H1 (cell line): ENCODE measurements around the gene HSCB. TPM values are rescaled to one million over a fixed set of nuclear protein-coding genes. Genes with fewer than 3 reads are reported as not detected.

Experiments used
- ASH2L ChIP-seq: fragments of 200-600, 300-600 bp; sonication (generic); IDR thresholded peaks from one replicate; pipeline ENCODE4 v1.7.1; 2017; ENCODE audit warnings: low read length
- BACH1 ChIP-seq: IDR thresholded peaks from 2 replicates; pipeline ENCODE4 v1.6.1; 2012; ENCODE audit warnings: low read length, improper control_type of control experiment
- BCL11A ChIP-seq, 2 experiments: IDR thresholded peaks; one replicate each; pipeline ENCODE4 v1.6.1; 2011; ENCODE audit warnings: low read depth in 2 of 2, low read length in 2 of 2, mild to moderate bottlenecking in 2 of 2
- CEBPB ChIP-seq: IDR thresholded peaks from 2 replicates; pipeline ENCODE4 v1.6.1; 2012; ENCODE audit warnings: low read depth, low read length
- CHD1 ChIP-seq: IDR thresholded peaks from 2 replicates; pipeline ENCODE4 v1.6.1; 2012; ENCODE audit warnings: low read depth, low read length, improper control_type of control experiment
- GABPA ChIP-seq: IDR thresholded peaks from 2 replicates; pipeline ENCODE4 v1.6.1; 2011; ENCODE audit warnings: mild to moderate bottlenecking, low read length, moderate library complexity, borderline replicate concordance; ENCODE audit not compliant: insufficient read depth
- KDM1A ChIP-seq: fragments of 200-600, 300-600 bp; sonication (generic); IDR thresholded peaks from 2 replicates; pipeline ENCODE4 v1.7.1; 2016; ENCODE audit warnings: mild to moderate bottlenecking, low read length, borderline replicate concordance
- KDM4A ChIP-seq: IDR thresholded peaks from one replicate; pipeline ENCODE4 v1.7.1; 2012; ENCODE audit warnings: low read depth, mild to moderate bottlenecking, moderate library complexity, low read length, inconsistent platforms; ENCODE audit not compliant: severe bottlenecking
- POLR2A ChIP-seq, 2 experiments: IDR thresholded peaks; 1 replicate in 1 of 2; 2 replicates in 1 of 2; pipeline ENCODE4 v1.6.1; 2011; ENCODE audit warnings: low read depth in 2 of 2, low read length in 2 of 2, mild to moderate bottlenecking in 2 of 2; ENCODE audit errors: control extremely low read depth in 1 of 2
- RBBP5 ChIP-seq: IDR thresholded peaks from 2 replicates; pipeline ENCODE4 v1.7.1; 2012; ENCODE audit warnings: low read depth, mild to moderate bottlenecking, inconsistent platforms, low read length, moderate library complexity, borderline replicate concordance
- SIN3A ChIP-seq, 2 experiments: IDR thresholded peaks in 1 of 2; conservative IDR thresholded peaks in 1 of 2; 2 replicates each; pipeline ENCODE4 v1.6.1; 2011 to 2012; ENCODE audit warnings: low read length in 2 of 2, improper control_type of control experiment in 1 of 2, low read depth in 1 of 2, mild to moderate bottlenecking in 1 of 2
- TBP ChIP-seq: IDR thresholded peaks from 2 replicates; pipeline ENCODE4 v1.6.1; 2011; ENCODE audit warnings: low read depth, low read length, improper control_type of control experiment
- YY1 ChIP-seq: IDR thresholded peaks from 2 replicates; pipeline ENCODE4 v1.6.1; 2011; ENCODE audit warnings: low read depth, mild to moderate bottlenecking, low read length
- polyA plus RNA-seq, 7 experiments: library from polyadenylated mRNA; depleted of rRNA in 3 of 7; stranded (reverse) in 5 of 7; unstranded in 2 of 7; fragments of >200 nt in 5 of 7; fragments of 200-250 nt in 2 of 7; gene quantifications; 1 replicate in 5 of 7; 2 replicates in 1 of 7; 4 replicates in 1 of 7; pipeline versions ENCODE4 v1.2.1 to v1.2.3, GENCODE V29; 2011 to 2013; ENCODE audit warnings: missing spikeins in 2 of 7, mixed read lengths in 2 of 7
- total RNA-seq: library from RNA; stranded (reverse); fragmentation: NEBNext Ultra II Directional; extraction: Animal tissue kit (Norgen Biotek cat#: 25700); gene quantifications from 2 replicates; pipeline ENCODE4 v1.2.1, GENCODE V29; 2021
- TF ChIP-seq, protein P1 (sequence below): IDR thresholded peaks from 2 replicates; pipeline ENCODE4 v1.6.1; 2011; ENCODE audit warnings: low read length, improper control_type of control experiment

The HSCB gene
- total and polyA plus RNA-seq, 2 of the 8 experiments (the other 6 are each of a cell fraction or from before 2014, with no cell fraction given) = 14.7 to 16.6 TPM

- TF ChIP-seq CEBPB = no peak
- TF ChIP-seq ASH2L = peak; percentile 62
- TF ChIP-seq, protein P1, sequence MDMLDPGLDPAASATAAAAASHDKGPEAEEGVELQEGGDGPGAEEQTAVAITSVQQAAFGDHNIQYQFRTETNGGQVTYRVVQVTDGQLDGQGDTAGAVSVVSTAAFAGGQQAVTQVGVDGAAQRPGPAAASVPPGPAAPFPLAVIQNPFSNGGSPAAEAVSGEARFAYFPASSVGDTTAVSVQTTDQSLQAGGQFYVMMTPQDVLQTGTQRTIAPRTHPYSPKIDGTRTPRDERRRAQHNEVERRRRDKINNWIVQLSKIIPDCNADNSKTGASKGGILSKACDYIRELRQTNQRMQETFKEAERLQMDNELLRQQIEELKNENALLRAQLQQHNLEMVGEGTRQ = no peak
- peak; percentile 84 for TF ChIP-seq KDM4A
- TF ChIP-seq POLR2A (IDR thresholded peaks at IDR 0.05; ENCODE audit: control extremely low read depth in 1 of 2, low read depth in 2 of 2, low read length in 2 of 2) = peak; percentile 96 to 97
- TF ChIP-seq GABPA = no peak
- peak in 1 of 2 experiments; percentile 65; a peak in 1 of 4 replicates for TF ChIP-seq SIN3A (conservative IDR thresholded peaks at IDR 0.05 in 1 of 2, IDR thresholded peaks at IDR 0.05 in 1 of 2; ENCODE audit: low read depth in 1 of 2, low read length in 2 of 2)
- TF ChIP-seq KDM1A = no peak
- TF ChIP-seq BCL11A (IDR thresholded peaks at IDR 0.05; ENCODE audit: low read depth in 2 of 2, low read length in 2 of 2) = no peak
- TF ChIP-seq YY1 = peak; percentile 82
- 0 out of 2 replicates have a peak, but pooled peaks have one; percentile 40 for TF ChIP-seq BACH1
- TF ChIP-seq RBBP5 = peak; percentile 51; the same call in 1 of the 2 replicates
- TF ChIP-seq CHD1 = no peak; the same call in 1 of the 2 replicates
- peak; percentile 91; the same call in 1 of the 2 replicates for TF ChIP-seq TBP
Measured at GRCh38 chr22:28800308-28801041, 58.6 kb downstream of the HSCB start, which contains the start of gene XBP1 (continued).
